H1 (cell line): ENCODE data around the gene ICE1. TPM values are rescaled to one million over a fixed set of nuclear protein-coding genes. Genes with fewer than 3 reads are reported as not detected.

Experiments used
- RAD21 ChIP-seq, 2 experiments: IDR thresholded peaks in 1 of 2; conservative IDR thresholded peaks in 1 of 2; 2 replicates each; pipeline ENCODE4 v1.6.1; 2011; ENCODE audit warnings: low read depth in 2 of 2, low read length in 2 of 2, improper control_type of control experiment in 1 of 2, inconsistent platforms in 1 of 2, mild to moderate bottlenecking in 1 of 2, moderate library complexity in 1 of 2
- polyA plus RNA-seq, 7 experiments: library from polyadenylated mRNA; depleted of rRNA in 3 of 7; stranded (reverse) in 5 of 7; unstranded in 2 of 7; fragments of >200 nt in 5 of 7; fragments of 200-250 nt in 2 of 7; gene quantifications; 1 replicate in 5 of 7; 2 replicates in 1 of 7; 4 replicates in 1 of 7; pipeline versions ENCODE4 v1.2.1 to v1.2.3, GENCODE V29; 2011 to 2013; ENCODE audit warnings: missing spikeins in 2 of 7, mixed read lengths in 2 of 7
- total RNA-seq: library from RNA; stranded (reverse); fragmentation: NEBNext Ultra II Directional; extraction: Animal tissue kit (Norgen Biotek cat#: 25700); gene quantifications from 2 replicates; pipeline ENCODE4 v1.2.1, GENCODE V29; 2021

ICE1 gene
- total and polyA plus RNA-seq, 2 of the 8 experiments (the other 6 are each of a cell fraction or from before 2014, with no cell fraction given) = 11.8 to 53.9 TPM

DNA sequence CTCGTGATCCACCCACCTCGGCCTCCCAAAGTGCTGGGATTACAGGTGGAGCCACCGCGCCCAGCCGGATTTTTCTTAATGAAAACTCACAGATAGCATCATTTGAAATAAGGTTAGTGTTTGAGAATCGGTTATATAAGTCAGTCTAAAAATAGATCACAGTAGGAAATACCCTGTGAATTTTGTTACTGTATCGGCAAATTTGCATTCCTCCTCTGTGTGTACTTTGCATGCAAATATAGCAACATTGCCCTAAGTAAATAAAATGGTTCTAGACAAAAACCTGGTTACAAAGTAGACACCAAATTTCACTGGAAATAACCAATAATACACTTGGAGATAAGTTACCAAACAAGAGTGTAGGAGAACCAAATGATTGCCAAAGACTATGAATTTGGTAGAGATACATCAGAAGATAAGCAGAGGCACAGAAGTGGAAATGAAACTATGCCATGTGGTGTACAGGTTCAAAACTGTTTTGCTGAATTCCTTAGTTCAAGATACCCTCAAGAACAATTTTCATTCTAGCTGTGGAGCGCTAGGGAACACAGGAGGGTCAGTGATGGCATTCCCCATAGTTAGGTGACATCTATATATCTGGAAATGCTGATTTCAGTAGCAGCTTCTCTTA, 58.1 kb downstream of the ICE1 start (continued):
- no peak for TF ChIP-seq RAD21 (IDR thresholded peaks at IDR 0.05 in 1 of 2, conservative IDR thresholded peaks at IDR 0.05 in 1 of 2; ENCODE audit: low read depth in 2 of 2, low read length in 2 of 2)
- TF ChIP-seq, all 59 proteins: peak for 0
